Chondrocyte (in vitro differentiated cells): ENCODE measurements around the gene RAB37. TPM values are rescaled to one million over a fixed set of nuclear protein-coding genes. Genes with fewer than 3 reads are reported as not detected.
A peak's percentile ranks its signal among the peaks of the same experiment; 100 is the strongest.

Experiments used
- microRNA-seq: library from miRNA; unstranded; fragments of <30 nt; microRNA quantifications from one replicate; pipeline ENCODE4 v1.2.0, GENCODE V29; 2020; ENCODE audit warnings: borderline number of aligned reads
- total RNA-seq: library from RNA; stranded (reverse); gene quantifications from 3 replicates; pipeline ENCODE4 v1.2.1, GENCODE V29; 2021

Gene RAB37
- total RNA-seq, 1 donor from 2014 or later, result 0.15 TPM

Small RNA genes within 50 kb of the gene (microRNA-seq; reads per million reads assigned to microRNA genes)
- 138 reads per million, percentile 61 among the genes with 10 or more reads in this experiment for gene MIR3615

Other genes starting within 250 kb of the RAB37 start
- not detected in 3 replicates for gene CD300LB, start 205.8 kb upstream of the RAB37 start, total RNA-seq
- gene CD300C, start 191.1 kb upstream of the RAB37 start, total RNA-seq, result not detected in 3 replicates
- gene CD300H, start 169.7 kb upstream of the RAB37 start, total RNA-seq, result not detected in 3 replicates
- not detected in 3 replicates for gene CD300LD, start 145.0 kb upstream of the RAB37 start, total RNA-seq
- gene CD300E, start 113.5 kb upstream of the RAB37 start, total RNA-seq, result not detected in 3 replicates
- not detected in 3 replicates for gene CD300LF, start 24.3 kb upstream of the RAB37 start, total RNA-seq
- gene NHERF1, start 11.4 kb downstream of the RAB37 start, total RNA-seq, result 98.7 to 108 TPM (median 98.7 TPM) in 3 replicates
- 46.8 to 48.9 TPM (median 47.4 TPM) in 3 replicates for gene NAT9, start 39.1 kb downstream of the RAB37 start, total RNA-seq
- gene GRIN2C, start 122.6 kb downstream of the RAB37 start, total RNA-seq, result 0.07 to 0.28 TPM in 2 of 3 replicates, not detected in the other
- gene FDXR, start 135.7 kb downstream of the RAB37 start, total RNA-seq, result 7.2 to 11.6 TPM (median 9.0 TPM) in 3 replicates
- gene FADS6, start 156.4 kb downstream of the RAB37 start, total RNA-seq, result not detected in 3 replicates
- gene USH1G, start 186.0 kb downstream of the RAB37 start, total RNA-seq, result not detected in 3 replicates
- not detected in 3 replicates for gene OTOP2, start 187.0 kb downstream of the RAB37 start, total RNA-seq
- not detected in 3 replicates for gene OTOP3, start 198.6 kb downstream of the RAB37 start, total RNA-seq
- gene HID1, start 235.5 kb downstream of the RAB37 start, total RNA-seq, result 4.7 to 7.7 TPM (median 5.2 TPM) in 3 replicates